Liver (tissue), 3 donors: ENCODE results near the gene CDON.

ENCODE experiments used
- CTCF ChIP-seq: fragments of 150-350 bp; IDR thresholded peaks from 2 replicates; pipeline ENCODE4 v1.5.1; 2017; ENCODE audit warnings: improper control_type of control experiment, low read depth, low read length; ENCODE audit not compliant: missing input control
- RAD21 ChIP-seq, 2 donors: IDR thresholded peaks; 2 replicates each; pipeline ENCODE4 v1.6.1; 2016; ENCODE audit warnings: antibody characterized with exemption in 2 of 2, mild to moderate bottlenecking in 2 of 2
- REST ChIP-seq: IDR thresholded peaks from 2 replicates; pipeline ENCODE4 v1.6.1; 2016; ENCODE audit warnings: antibody characterized with exemption, mild to moderate bottlenecking
- RXRA ChIP-seq, 2 donors: IDR thresholded peaks; 2 replicates each; pipeline ENCODE4 v1.6.1; 2017 to 2018; ENCODE audit warnings: antibody characterized with exemption in 2 of 2, mild to moderate bottlenecking in 1 of 2
- YY1 ChIP-seq: IDR thresholded peaks from 2 replicates; pipeline ENCODE4 v1.6.1; 2016; ENCODE audit warnings: antibody characterized with exemption, mild to moderate bottlenecking
- donor health status: healthy.
- donor health status: healthy.

DNA sequence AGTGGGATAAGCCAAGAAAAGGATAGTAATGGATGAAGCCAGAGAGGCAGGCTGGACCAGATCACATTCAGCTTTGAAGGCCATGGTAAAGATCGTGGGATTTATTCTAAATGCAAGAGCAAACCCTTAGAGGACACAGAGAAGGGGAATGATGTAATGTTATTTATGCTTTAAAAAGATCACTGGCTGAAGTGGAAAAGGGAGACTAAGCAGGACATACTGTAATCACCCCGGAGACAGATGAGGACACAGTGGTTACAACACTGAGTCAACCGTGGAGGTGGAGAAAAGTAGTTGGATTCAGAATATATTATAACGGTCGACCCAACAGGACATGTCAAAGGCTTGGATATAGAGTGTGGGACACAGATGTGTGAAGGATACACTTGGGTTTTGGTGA, 38.5 kb downstream of the CDON start:
- no peak for TF ChIP-seq CTCF
- no peak for TF ChIP-seq YY1
- no peak for TF ChIP-seq RAD21 (IDR thresholded peaks at IDR 0.05)
- no peak for TF ChIP-seq RXRA (IDR thresholded peaks at IDR 0.05)
- TF ChIP-seq REST = no peak
